SK-N-SH (cell line): Measurements from ENCODE around the gene WDR7.

Experiments
- CTCF ChIP-seq: fragments of 200-600 bp; sonication (generic); IDR thresholded peaks from 2 replicates; pipeline ENCODE4 v1.6.1; 2017; ENCODE audit warnings: antibody characterized with exemption, mild to moderate bottlenecking, moderate library complexity
- POLR2AphosphoS5 ChIP-seq: IDR thresholded peaks from 2 replicates; pipeline ENCODE4 v1.6.1; 2012; ENCODE audit warnings: low read depth, low read length
- TAF1 ChIP-seq: IDR thresholded peaks from 2 replicates; pipeline ENCODE4 v1.6.1; 2012; ENCODE audit warnings: low read depth, mild to moderate bottlenecking, low read length, moderate library complexity, borderline replicate concordance
- USF2 ChIP-seq: fragments of 150-350 bp; IDR thresholded peaks from 2 replicates; pipeline ENCODE4 v1.6.1; 2017; ENCODE audit warnings: antibody characterized with exemption, low read length, low read depth, borderline replicate concordance

- TF ChIP-seq CTCF (no peak), POLR2AphosphoS5 (no peak), USF2 (no peak), TAF1 (no peak)
Observed at GRCh38 chr18:56775701-56776100, 124.5 kb downstream of the WDR7 start.
